Smooth muscle cell (in vitro differentiated cells): ENCODE results near the gene KRTAP12-2. TPM values are rescaled to one million over a fixed set of nuclear protein-coding genes. Genes with fewer than 3 reads are reported as not detected.
A peak's percentile ranks its signal among the peaks of the same experiment; 100 is the strongest.
"Not testable (repeated sequence)": the region's sequence is repeated elsewhere in the genome, so short reads cannot be mapped to it uniquely, and the experiment has no call there.

Experiments
- DNase-seq: peaks from one replicate; lab custom pipeline; 2025; ENCODE audit not compliant: unreplicated experiment; lab: John Stamatoyannopoulos, UW
- H2AFZ ChIP-seq: fragments of 200-600 bp; sonication (generic); 2 replicates; pipeline ENCODE4 v1.6.0; 2016; ENCODE audit warnings: antibody characterized with exemption, low read depth, mild to moderate bottlenecking
- H3F3A ChIP-seq: fragments of 200-600 bp; sonication (generic); 2 replicates; pipeline ENCODE4 v1.6.0; 2017; ENCODE audit warnings: antibody characterized with exemption, low read depth
- H3K27ac ChIP-seq: fragments of 200-600 bp; sonication (generic); 2 replicates; pipeline ENCODE4 v1.5.1; 2016; ENCODE audit warnings: low read depth, mild to moderate bottlenecking
- H3K27me3 ChIP-seq: fragments of 200-600 bp; sonication (generic); 2 replicates; pipeline ENCODE4 v1.6.1; 2016; ENCODE audit warnings: low read depth, mild to moderate bottlenecking
- H3K36me3 ChIP-seq: fragments of 200-600 bp; sonication (generic); 2 replicates; pipeline ENCODE4 v1.5.1; 2016; ENCODE audit warnings: low read depth
- H3K4me1 ChIP-seq: fragments of 200-600 bp; sonication (generic); 2 replicates; pipeline ENCODE4 v1.5.1; 2016; ENCODE audit warnings: low read depth
- H3K4me2 ChIP-seq: fragments of 200-600 bp; sonication (generic); 2 replicates; pipeline ENCODE4 v1.6.0; 2016; ENCODE audit warnings: mild to moderate bottlenecking
- H3K4me3 ChIP-seq: fragments of 200-600 bp; sonication (generic); 2 replicates; pipeline ENCODE4 v1.5.1; 2016; ENCODE audit warnings: mild to moderate bottlenecking
- H3K79me2 ChIP-seq: fragments of 200-600 bp; sonication (generic); 2 replicates; pipeline ENCODE4 v1.6.0; 2016; ENCODE audit warnings: low read depth, mild to moderate bottlenecking
- H3K9ac ChIP-seq: fragments of 200-600 bp; sonication (generic); 2 replicates; pipeline ENCODE4 v1.6.0; 2016; ENCODE audit warnings: low read depth
- H3K9me3 ChIP-seq: fragments of 200-600 bp; sonication (generic); replicated peaks from 2 replicates; pipeline ENCODE4 v1.5.1; 2016; ENCODE audit warnings: low read depth
- H4K20me1 ChIP-seq: fragments of 200-600 bp; sonication (generic); 2 replicates; pipeline ENCODE4 v1.6.0; 2016; ENCODE audit warnings: low read depth
- CTCF ChIP-seq: fragments of 200-600 bp; sonication (generic); IDR thresholded peaks from 2 replicates; pipeline ENCODE4 v1.5.1; 2017; ENCODE audit warnings: borderline replicate concordance, mild to moderate bottlenecking, antibody characterized with exemption; ENCODE audit not compliant: insufficient read depth, poor library complexity, severe bottlenecking
- whole genome bisulfite sequencing: methylation state at CpG from one replicate; pipeline ENCODE4 v1.1.7; 2016; ENCODE audit warnings: low lambda C conversion rate; 5-methylcytosine and 5-hydroxymethylcytosine counted together
- polyA plus RNA-seq: library from polyadenylated mRNA; unstranded; fragments of >200 nt; fragmentation: Nextera tagmentation; extraction: Ambion mirVana; gene quantifications from 2 replicates; pipeline ENCODE4 v1.2.1, GENCODE V29; 2016
- total RNA-seq: library from RNA; depleted of rRNA; stranded (reverse); fragments of >200 nt; gene quantifications from 2 replicates; pipeline ENCODE4 v1.2.3, GENCODE V29; 2014

The KRTAP12-2 gene
- total and polyA plus RNA-seq, 2 experiments from 2014 or later, result not detected

- H3K4me3 ChIP-seq, result no peak overlapping the region
- H2AFZ ChIP-seq, result no peak overlapping the region
- H3K79me2 ChIP-seq, result no peaks in the 10 kb centered on the region
- H3K9ac ChIP-seq, result no peak overlapping the region
- H3K4me2 ChIP-seq, result no peak overlapping the region
- H3K27me3 ChIP-seq, result no peaks in the 10 kb centered on the region
- DNase-seq, result no peak
- no peak overlapping the region for H3K27ac ChIP-seq
- H3F3A ChIP-seq, result peaks cover 15% of the 10 kb centered on the region
- no peaks in the 10 kb centered on the region for H3K36me3 ChIP-seq
- no peaks in the 10 kb centered on the region for H4K20me1 ChIP-seq
- H3K4me1 ChIP-seq, result peaks cover 6% of the 10 kb centered on the region
- 48% methylated on average over 2 of the region's 2 CpGs for WGBS
- TF ChIP-seq CTCF, result no peak
- no peaks in the 10 kb centered on the region for H3K9me3 ChIP-seq
Observed at GRCh38 chr21:44692798-44693512, 26.2 kb upstream of the KRTAP12-2 start.

GRCh38 chr21:44691686-44692085 is 25.0 kb upstream of the KRTAP12-2 start:
- Histone ChIP-seq H3K4me2 (peak overlapping the region; percentile 34), H3K4me3 (no peak overlapping the region), H3F3A (peaks cover 15% of the 10 kb centered on the region), H3K79me2 (no peaks in the 10 kb centered on the region), H3K27ac (peak overlapping the region; percentile 76), H2AFZ (no peak overlapping the region), H3K9me3 (no peaks in the 10 kb centered on the region), H3K9ac (no peak overlapping the region), H3K36me3 (no peaks in the 10 kb centered on the region), H3K27me3 (no peaks in the 10 kb centered on the region), H4K20me1 (no peaks in the 10 kb centered on the region), H3K4me1 (peaks cover 5% of the 10 kb centered on the region)
- 46% methylated on average over 2 of the region's 2 CpGs for WGBS
- TF ChIP-seq CTCF, result no peak
- DNase-seq, result no peak

GRCh38 chr21:44689740-44690139 is 23.0 kb upstream of the KRTAP12-2 start:
- DNase-seq, H3K4me3 ChIP-seq, H3K9ac ChIP-seq, H4K20me1 ChIP-seq, H3K79me2 ChIP-seq, H3K9me3 ChIP-seq, H2AFZ ChIP-seq, H3K36me3 ChIP-seq, H3K27me3 ChIP-seq: not testable (repeated sequence)
- peak overlapping the region; percentile 35 for H3K4me2 ChIP-seq
- 47% methylated on average over 3 of the region's 3 CpGs for WGBS
- H3F3A ChIP-seq, result peaks cover 15% of the 10 kb centered on the region
- peaks cover 12% of the 10 kb centered on the region for H3K4me1 ChIP-seq
- peak overlapping the region; percentile 76 for H3K27ac ChIP-seq

- no peak for DNase-seq
- H3F3A ChIP-seq, result peaks cover 14% of the 10 kb centered on the region
- H3K79me2 ChIP-seq, result no peaks in the 10 kb centered on the region
- 88% methylated on average over 11 of the region's 11 CpGs for WGBS
- no peaks in the 10 kb centered on the region for H3K9me3 ChIP-seq
- H4K20me1 ChIP-seq, result no peaks in the 10 kb centered on the region
- no peak overlapping the region for H3K27ac ChIP-seq
- H3K27me3 ChIP-seq, result no peaks in the 10 kb centered on the region
- no peak overlapping the region for H3K9ac ChIP-seq
- H2AFZ ChIP-seq, result no peak overlapping the region
- no peak for TF ChIP-seq CTCF
- no peak overlapping the region for H3K4me3 ChIP-seq
- H3K4me2 ChIP-seq, result no peak overlapping the region
- H3K36me3 ChIP-seq, result no peaks in the 10 kb centered on the region
- peaks cover 12% of the 10 kb centered on the region for H3K4me1 ChIP-seq
Observed at GRCh38 chr21:44687671-44688070, 20.9 kb upstream of the KRTAP12-2 start.
